IPS DF 6.9 (cell line): ENCODE measurements around the gene AHRR.

Experiments used
- DNase-seq: peaks from one replicate; pipeline ENCODE4 v3.0.0-alpha.2; 2013; ENCODE audit warnings: low read depth, low spot score
- H3K27ac ChIP-seq: one replicate; pipeline ENCODE4 v1.5.1; 2013; ENCODE audit warnings: low read length, control low read depth
- H3K27me3 ChIP-seq: 2 replicates; pipeline ENCODE4 v1.6.1; 2013; ENCODE audit warnings: mild to moderate bottlenecking, low read length; ENCODE audit not compliant: control insufficient read depth, insufficient read depth
- H3K36me3 ChIP-seq: 2 replicates; pipeline ENCODE4 v1.6.1; 2013; ENCODE audit warnings: low read length; ENCODE audit not compliant: control insufficient read depth, insufficient read depth
- H3K4me1 ChIP-seq: 2 replicates; pipeline ENCODE4 v1.6.1; 2013; ENCODE audit warnings: low read length; ENCODE audit not compliant: control insufficient read depth, insufficient read depth
- H3K4me3 ChIP-seq: 2 replicates; pipeline ENCODE4 v1.5.1; 2013; ENCODE audit warnings: mild to moderate bottlenecking, low read length
- H3K9me3 ChIP-seq: 2 replicates; pipeline ENCODE4 v1.6.1; 2013; ENCODE audit warnings: low read length, inconsistent platforms; ENCODE audit not compliant: control insufficient read depth, insufficient read depth
- WGBS: extraction: QIAGEN DNeasy Blood & Tissue Kit; methylation state at CpG from one replicate; pipeline ENCODE4 v1.1.7; 2013; ENCODE audit warnings: mixed read lengths, missing lambda C conversion rate; ENCODE audit not compliant: insufficient read length, insufficient coverage; 5-methylcytosine and 5-hydroxymethylcytosine counted together

Gene AHRR

DNA sequence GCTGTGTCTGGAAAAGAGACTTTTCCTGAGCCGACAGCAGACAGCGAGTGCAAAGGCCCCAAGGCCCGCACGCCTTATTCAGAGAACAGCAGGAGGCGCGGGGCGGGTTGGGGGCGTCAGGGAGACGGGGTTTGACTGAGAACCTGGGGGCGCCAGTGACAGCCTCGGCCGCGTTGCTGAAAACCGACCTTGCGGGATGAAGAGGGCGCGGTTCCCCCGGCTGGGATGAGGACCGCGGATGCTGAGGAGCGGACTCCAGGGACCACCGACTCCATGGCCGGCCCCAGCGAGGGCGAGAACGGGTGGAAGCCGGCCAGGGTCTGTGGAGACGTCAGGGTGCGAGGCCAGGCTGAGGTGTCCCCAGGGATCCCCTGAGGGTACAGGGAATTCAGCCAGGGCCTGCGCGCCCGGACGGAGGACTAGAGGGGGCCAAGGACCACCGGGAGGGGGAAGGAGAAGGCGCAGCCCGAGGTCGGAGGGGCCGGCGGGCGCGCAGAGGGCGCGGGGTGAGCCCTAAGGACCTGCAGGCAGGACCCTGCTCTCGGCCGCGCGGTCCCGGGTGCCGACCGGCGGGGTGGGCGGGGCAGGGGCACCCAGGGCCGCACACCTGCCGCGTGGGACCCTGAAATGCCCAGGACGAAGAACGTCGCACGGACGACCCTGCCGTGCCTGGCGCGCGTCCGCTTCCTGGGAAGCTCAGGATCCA, 837 bp upstream of the AHRR start:
- WGBS, result no CpG with 5 or more reads among the region's 65 CpGs
- no peak overlapping the region for H3K27ac ChIP-seq
- peaks cover 29% of the 10 kb centered on the region for H3K27me3 ChIP-seq
- peaks cover 6% of the 10 kb centered on the region for H3K4me1 ChIP-seq
- H3K9me3 ChIP-seq, result no peaks in the 10 kb centered on the region
- no peak for DNase-seq
- H3K4me3 ChIP-seq, result peak overlapping the region; percentile 56; the same call in 1 of the 2 replicates
- H3K36me3 ChIP-seq, result no peaks in the 10 kb centered on the region; the same call in 1 of the 2 replicates

DNA sequence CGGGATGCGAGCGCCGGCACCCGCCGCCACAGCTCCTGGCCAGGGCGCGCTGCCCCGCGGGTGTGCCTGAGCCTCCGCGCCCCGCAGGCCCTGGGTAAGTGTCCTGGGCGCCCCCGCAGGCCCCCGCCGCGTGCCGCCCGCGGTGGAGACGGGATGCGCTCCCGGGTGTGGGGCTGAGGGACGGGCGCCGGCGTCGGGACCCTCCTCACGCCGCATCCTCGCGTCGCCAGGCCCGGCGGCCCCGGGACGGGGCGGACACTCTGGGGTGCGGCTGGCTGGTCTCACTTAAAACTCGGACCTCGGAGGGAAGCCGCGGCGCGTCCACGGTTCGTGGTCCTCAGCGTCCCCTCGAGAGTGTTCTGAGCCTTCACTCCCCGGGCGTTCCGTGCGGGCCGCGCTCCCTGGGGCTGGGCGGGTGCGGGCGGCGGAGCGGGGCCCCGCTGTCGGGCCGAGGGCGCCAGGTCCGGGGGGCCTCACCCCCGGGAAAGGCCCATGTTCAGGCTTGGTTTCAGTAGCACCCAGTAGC, 275 bp downstream of the AHRR start:
- H3K27me3 ChIP-seq, result peaks cover 29% of the 10 kb centered on the region
- DNase-seq, result no peak
- no peaks in the 10 kb centered on the region; the same call in 1 of the 2 replicates for H3K36me3 ChIP-seq
- H3K4me3 ChIP-seq, result peak overlapping the region; percentile 40; the same call in 1 of the 2 replicates
- H3K4me1 ChIP-seq, result peaks cover 6% of the 10 kb centered on the region
- H3K9me3 ChIP-seq, result no peaks in the 10 kb centered on the region
- H3K27ac ChIP-seq, result no peak overlapping the region
- WGBS, result no CpG with 5 or more reads among the region's 67 CpGs

DNA sequence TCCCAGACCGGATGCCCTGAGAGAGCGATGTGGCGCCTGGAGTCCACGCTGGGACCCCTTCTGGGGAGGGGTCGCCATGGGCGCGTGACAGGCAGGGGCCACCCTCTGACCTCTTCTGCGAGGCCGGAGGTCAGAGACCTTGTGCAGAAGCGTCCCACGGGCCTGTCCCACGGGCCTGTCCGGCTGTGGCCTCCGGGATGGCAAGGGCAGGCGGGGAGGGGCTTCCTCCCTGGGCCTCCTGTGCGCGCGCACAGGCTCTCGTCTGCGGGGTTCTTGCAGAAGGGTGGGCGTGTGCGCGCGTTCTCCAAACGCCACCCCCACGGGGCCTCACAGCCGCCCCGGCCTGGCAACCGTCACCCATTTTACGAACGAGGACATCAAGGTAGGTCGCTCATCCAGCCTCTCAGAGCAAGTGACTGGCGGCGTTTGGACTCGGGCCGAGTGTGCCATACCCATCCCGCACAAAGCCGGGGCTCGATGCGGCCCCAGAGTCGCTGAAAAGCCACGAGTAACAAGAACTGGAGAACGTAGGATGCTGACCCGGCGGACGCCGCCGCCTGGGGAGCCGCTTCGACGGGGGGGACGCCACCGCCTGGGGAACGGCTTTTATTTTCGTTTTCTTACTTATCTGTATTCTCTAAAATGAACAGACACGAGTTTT, 897 bp downstream of the AHRR start:
- peaks cover 29% of the 10 kb centered on the region for H3K27me3 ChIP-seq
- peak overlapping the region; percentile 40; the same call in 1 of the 2 replicates for H3K4me3 ChIP-seq
- no CpG with 5 or more reads among the region's 56 CpGs for WGBS
- no peak overlapping the region for H3K27ac ChIP-seq
- no peaks in the 10 kb centered on the region for H3K9me3 ChIP-seq
- H3K4me1 ChIP-seq, result peaks cover 4% of the 10 kb centered on the region
- no peak for DNase-seq
- H3K36me3 ChIP-seq, result no peaks in the 10 kb centered on the region; the same call in 1 of the 2 replicates

DNA sequence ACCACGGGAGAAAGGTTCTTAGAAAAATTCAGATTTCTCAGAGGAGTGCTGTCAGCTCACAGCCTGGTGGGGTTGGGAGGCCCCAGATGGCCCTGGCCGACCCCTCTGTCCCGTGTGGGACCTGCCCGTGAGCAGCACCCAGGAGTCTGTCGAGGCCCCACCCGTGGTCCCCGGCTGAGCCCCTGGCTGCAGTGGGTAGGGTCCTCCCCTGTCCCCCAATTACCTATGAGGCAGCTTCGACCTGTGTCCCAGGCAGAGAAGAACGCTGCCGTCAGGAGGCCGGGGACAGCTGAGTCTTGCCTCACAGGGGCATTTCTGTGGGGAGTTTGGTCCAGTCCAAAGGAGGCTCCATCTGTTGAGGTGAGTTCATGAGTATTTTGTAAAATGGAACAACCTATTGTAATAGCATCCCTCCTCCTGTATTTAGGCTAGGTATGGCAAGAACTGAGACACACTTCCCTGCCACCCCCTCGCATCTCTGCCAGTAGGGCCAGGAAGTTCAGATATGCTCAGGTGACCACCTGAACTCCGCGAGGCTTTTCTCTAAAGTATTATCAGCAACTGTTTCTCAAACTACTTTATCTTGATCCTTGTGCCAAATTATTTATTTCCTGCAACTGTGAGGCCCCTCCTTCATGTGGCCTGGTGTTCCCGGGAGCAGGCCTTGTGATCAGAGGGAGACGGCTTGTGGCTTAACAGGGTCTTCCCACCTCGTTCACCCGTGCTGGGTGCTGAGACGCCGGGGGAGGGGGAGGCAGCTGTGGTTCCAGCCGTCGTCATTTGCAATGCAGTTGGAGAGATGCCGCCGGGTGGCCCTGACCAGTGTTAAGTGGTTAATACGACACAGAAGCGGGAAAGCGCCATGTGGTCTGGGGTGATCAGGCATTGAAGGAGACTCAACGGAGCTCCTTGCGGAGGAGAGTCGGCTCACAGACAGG, 1.7 kb downstream of the AHRR start:
- DNase-seq, result no peak

DNA sequence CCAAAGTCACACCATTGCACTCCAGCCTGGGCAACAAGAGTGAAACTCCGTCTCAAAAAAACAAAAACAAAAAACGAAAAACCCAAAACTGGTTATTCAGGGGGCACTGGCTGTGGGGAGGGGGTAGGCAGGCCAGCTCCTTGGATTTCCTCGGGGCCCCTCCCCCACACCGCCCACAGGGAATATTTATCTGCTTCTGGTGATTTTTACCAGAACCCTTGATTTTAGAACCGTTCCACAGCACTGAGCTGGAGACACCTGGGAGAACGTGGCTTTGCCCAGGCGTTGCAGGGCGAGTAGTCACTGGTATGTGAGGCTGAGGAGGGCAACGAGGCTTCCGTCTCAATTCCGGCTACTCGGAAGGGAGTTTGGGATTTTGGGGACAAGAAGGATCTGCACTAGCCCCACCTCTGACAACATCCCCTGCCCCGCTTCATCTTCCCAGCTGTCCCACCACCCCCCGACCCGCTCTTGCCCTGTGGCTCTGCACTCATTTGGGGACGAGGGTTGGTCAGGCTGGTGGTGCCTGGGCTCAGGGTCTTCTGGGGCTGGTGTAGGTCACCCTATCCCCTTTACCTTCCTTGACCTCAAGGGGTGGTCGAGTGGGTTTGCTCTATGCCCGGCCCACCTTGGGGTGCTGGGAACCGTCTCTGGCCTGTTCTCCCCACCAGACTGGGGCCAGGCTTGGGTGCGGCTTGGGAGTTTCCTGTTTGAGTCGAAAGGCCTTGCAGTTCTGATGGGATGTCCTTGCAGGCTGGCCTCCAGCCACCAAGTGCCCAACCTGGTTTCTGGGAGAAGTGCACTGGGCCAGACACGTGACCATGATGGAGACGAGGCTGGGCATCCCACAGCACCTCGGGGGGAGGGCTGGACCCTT, 3.5 kb downstream of the AHRR start:
- no peak for DNase-seq
- H3K4me3 ChIP-seq, result no peak overlapping the region
- peaks cover 4% of the 10 kb centered on the region; the same call in 1 of the 2 replicates for H3K4me1 ChIP-seq
- no peaks in the 10 kb centered on the region; the same call in 1 of the 2 replicates for H3K36me3 ChIP-seq
- no peaks in the 10 kb centered on the region for H3K9me3 ChIP-seq
- peaks cover 20% of the 10 kb centered on the region for H3K27me3 ChIP-seq
- WGBS, result no CpG with 5 or more reads among the region's 24 CpGs
- no peak overlapping the region for H3K27ac ChIP-seq

More for the DNA sequence above, 1.7 kb downstream of the AHRR start:
- H3K4me1 ChIP-seq, result peaks cover 4% of the 10 kb centered on the region; the same call in 1 of the 2 replicates
- no peaks in the 10 kb centered on the region for H3K9me3 ChIP-seq
- no CpG with 5 or more reads among the region's 30 CpGs for WGBS
- H3K27ac ChIP-seq, result no peak overlapping the region
- H3K36me3 ChIP-seq, result no peaks in the 10 kb centered on the region; the same call in 1 of the 2 replicates
- peaks cover 29% of the 10 kb centered on the region for H3K27me3 ChIP-seq
- no peak overlapping the region for H3K4me3 ChIP-seq

DNA sequence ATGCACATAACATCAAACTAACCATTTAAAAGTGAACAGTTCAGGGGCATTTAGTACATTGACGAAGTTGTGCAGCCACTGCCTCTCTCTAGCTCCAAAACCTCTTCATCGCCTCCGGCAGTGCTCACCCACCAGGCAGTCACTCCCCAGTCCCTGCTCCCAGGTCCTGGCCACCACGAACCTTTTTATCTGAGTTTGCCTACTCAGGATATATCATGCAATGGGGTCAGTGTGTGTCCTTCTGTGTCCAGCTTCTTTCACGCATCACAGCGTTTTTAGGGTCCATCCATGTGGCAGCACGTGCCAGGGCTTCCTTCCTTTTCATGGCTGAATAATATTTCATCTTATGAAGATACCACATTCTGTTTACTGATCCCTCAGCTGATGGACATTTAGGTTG, 4.6 kb downstream of the AHRR start:
- DNase-seq, result no peak
- H3K36me3 ChIP-seq, result no peaks in the 10 kb centered on the region; the same call in 1 of the 2 replicates
- H3K4me1 ChIP-seq, result peaks cover 4% of the 10 kb centered on the region; the same call in 1 of the 2 replicates
- H3K4me3 ChIP-seq, result no peak overlapping the region
- H3K9me3 ChIP-seq, result no peaks in the 10 kb centered on the region
- peaks cover 11% of the 10 kb centered on the region; the same call in 1 of the 2 replicates for H3K27me3 ChIP-seq
- H3K27ac ChIP-seq, result no peak overlapping the region
- WGBS, result no CpG with 5 or more reads among the region's 7 CpGs

DNA sequence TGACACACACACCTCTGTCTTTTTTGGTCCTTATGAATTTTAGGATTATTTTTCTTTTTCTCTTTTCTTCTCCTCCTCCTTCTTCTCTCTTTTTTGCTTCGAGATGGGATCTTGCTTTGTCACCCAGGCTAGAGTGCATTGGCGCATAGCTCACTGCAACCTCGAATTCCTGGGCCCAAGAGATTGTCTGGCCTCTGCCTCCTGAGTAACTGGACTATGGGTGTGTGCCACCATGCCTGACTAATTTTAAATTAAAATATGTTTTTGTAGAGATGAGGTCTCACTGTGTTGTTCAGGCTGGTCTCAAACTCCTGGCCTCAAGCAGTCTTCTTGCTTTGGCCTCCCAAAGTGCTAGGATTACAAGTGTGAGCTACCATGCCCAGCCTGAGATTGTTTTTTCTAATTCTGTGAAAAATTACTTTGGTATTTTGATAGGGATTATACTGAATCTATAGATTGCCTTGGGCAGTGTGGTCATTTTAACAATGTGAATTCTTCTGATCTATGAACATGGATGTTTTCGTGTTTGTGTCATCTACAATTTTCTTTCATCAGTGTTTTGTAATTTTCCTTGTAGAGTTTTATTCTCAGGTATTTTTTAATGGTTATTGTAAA, 7.7 kb downstream of the AHRR start:
- no peak overlapping the region for H3K4me3 ChIP-seq
- no peak overlapping the region for H3K27ac ChIP-seq
- H3K4me1 ChIP-seq, result no peaks in the 10 kb centered on the region
- H3K27me3 ChIP-seq, result no peaks in the 10 kb centered on the region
- DNase-seq, result no peak
- no peaks in the 10 kb centered on the region for H3K9me3 ChIP-seq
- H3K36me3 ChIP-seq, result no peaks in the 10 kb centered on the region
- no CpG with 5 or more reads among the region's 4 CpGs for WGBS

DNA sequence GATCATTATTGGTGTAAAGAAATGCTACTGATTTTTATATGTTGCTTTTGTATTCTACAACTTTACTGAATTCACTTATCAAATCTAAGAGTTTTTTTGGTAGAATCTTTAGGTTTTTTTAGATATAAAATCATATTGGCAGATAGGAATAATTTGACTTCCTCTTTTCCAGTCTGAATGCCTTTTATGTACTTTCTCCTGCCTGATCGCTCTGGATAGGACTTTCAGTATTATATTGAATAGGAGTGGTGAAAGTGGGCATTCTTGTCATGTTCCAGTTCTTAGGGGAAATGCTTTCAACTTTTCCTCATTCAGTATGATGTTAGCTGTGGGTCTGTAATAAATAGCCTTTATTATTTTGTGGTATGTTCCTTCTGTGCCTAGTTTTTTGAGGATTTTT, 8.3 kb downstream of the AHRR start:
- no peaks in the 10 kb centered on the region for H3K9me3 ChIP-seq
- no peaks in the 10 kb centered on the region for H3K36me3 ChIP-seq
- no peak overlapping the region for H3K4me3 ChIP-seq
- H3K27me3 ChIP-seq, result no peaks in the 10 kb centered on the region
- H3K27ac ChIP-seq, result no peak overlapping the region
- H3K4me1 ChIP-seq, result no peaks in the 10 kb centered on the region
- WGBS, result no CpG with 5 or more reads among the region's 1 CpG
- DNase-seq, result no peak

DNA sequence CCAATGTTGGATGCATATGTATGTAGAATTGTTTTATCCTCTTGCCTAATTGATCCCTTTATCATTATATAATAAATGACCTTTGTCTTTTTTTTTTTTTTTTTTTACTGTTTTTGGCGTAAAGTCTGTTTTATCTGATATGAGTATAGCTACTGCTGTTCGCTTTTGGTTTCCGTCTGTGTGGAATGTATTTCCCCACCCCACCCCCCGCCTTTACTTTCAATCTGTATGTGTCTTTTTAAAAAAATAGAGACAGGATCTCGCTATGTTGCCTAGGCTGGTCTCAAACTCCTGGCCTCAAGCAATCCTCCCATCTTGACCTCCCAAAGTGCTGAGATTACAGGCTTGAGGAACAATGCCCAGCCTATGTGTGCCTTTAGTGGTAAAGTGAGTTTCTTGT, 11.3 kb downstream of the AHRR start:
- DNase-seq, result no peak
- H3K9me3 ChIP-seq, result no peaks in the 10 kb centered on the region
- H3K27ac ChIP-seq, result no peak overlapping the region
- no peaks in the 10 kb centered on the region for H3K27me3 ChIP-seq
- no peak overlapping the region for H3K4me3 ChIP-seq
- no CpG with 5 or more reads among the region's 5 CpGs for WGBS
- no peaks in the 10 kb centered on the region for H3K4me1 ChIP-seq
- no peaks in the 10 kb centered on the region for H3K36me3 ChIP-seq
